ENCODE data around the gene MYCBPAP.
A peak's percentile ranks its signal among the peaks of the same experiment; 100 is the strongest.
"Not testable (repeated sequence)": the region's sequence is repeated elsewhere in the genome, so short reads cannot be mapped to it uniquely, and the experiment has no call there.

MYCBPAP gene

DNA sequence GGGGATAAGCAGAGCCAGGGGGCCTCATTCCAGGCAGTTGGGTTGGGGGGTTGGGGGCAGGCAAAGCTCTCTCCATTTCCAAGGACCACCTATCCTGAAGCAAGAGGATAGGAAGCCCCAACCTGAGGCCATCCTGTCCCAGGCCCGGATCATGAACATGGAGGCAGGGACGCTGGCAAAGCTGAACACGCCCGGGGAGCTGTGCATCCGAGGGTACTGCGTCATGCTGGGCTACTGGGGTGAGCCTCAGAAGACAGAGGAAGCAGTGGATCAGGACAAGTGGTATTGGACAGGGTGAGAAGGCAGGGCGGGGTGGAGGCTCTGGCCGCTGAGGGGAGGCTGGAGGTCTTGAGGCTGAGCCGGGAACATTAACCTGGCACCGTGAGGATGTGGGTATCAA, 36.0 kb upstream of the MYCBPAP start:
- no peak for DNase-seq

DNA sequence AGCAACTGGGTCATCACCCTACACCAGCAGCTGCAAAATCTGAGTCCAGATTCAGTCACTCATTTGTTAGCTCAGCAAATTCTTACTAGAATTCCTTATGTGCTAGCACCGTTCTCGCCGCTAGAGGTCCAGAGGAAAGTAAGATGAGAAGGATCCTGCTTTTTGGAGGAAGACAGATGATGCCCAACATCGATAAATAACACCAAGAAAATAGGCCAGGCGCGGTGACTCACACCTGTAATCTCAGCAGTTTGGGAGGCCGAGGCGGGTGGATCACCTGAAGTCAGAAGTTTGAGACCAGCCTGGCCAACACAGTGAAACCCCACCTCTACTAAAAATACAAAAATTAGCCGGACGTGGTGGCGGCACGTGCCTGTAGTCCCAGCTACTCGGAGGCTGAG, 35.5 kb upstream of the MYCBPAP start:
- not testable (repeated sequence) for DNase-seq

DNA sequence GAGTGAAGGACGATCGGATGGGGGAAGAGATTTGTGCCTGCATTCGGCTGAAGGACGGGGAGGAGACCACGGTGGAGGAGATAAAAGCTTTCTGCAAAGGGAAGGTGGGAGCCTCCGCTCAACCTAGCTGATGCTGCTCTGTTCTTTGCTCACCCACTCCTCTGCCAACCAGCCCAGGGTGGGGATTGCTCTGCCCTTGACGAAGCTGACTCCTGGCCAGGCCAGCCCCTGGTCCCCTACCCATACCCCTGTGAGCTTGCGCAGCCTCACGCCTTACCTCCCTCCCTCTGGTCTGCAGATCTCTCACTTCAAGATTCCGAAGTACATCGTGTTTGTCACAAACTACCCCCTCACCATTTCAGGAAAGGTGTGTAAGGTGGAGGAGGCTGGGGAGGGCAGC, 34.3 kb upstream of the MYCBPAP start:
- DNase-seq: no peak

DNA sequence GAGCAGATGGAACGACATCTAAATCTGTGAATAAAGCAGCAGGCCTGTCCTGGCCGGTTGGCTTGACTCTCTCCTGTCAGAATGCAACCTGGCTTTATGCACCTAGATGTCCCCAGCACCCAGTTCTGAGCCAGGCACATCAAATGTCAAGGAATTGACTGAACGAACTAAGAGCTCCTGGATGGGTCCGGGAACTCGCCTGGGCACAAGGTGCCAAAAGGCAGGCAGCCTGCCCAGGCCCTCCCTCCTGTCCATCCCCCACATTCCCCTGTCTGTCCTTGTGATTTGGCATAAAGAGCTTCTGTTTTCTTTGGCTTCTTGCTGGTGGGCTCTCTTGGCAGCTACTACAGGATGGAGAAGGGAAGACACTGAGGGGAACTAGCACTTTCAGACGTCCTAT, 33.7 kb upstream of the MYCBPAP start:
- DNase-seq: no peak

DNA sequence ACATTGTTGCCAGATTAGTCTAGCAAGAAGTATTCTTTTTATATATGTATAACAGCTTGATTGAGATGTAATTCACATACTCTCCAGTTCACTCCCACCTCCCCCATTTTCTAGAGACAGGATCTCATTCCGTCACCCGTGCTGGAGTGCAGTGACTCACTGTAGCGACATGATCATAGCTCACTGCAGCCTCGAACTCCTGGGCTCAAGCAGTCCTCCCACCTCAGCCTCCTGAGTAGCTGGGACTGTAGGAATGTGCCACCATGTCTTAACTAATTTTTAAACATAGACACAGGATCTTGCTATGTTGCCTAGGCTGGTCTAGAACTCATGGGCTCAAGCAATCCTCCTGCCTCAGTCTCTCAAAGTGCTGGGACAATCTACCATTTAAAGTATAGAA, 32.9 kb upstream of the MYCBPAP start:
- DNase-seq: no peak

DNA sequence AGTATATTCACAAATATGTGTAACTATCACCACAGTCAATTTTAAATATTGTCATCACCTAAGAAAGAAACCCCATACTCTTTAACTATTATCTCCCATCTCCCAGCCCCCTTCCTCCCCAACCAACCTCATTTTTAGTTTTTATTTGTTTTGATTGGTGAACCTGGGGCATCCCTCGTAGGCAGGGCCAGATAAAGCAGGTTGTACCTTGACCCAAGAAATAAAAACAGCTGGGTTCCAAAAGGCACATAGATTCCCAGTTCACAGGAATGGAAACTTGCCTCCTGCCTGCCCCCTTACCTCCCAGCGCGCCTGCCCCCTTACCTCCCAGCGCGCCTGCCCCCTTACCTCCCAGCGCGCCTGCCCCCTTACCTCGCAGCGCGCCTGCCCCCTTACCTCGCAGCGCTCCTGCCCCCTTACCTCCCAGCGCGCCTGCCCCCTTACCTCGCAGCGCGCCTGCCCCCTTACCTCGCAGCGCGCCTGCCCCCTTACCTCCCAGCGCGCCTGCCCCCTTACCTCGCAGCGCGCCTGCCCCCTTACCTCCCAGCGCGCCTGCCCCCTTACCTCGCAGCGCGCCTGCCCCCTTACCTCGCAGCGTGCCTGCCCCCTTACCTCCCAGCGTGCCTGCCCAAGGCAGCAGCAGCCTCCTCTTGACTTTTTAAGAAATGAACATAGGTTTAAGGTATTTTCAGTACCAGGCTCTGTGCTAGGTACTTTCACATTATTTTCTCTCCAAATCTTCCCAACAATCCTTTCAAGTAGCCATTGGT, 32.3 kb upstream of the MYCBPAP start:
- DNase-seq: not testable (repeated sequence)

DNA sequence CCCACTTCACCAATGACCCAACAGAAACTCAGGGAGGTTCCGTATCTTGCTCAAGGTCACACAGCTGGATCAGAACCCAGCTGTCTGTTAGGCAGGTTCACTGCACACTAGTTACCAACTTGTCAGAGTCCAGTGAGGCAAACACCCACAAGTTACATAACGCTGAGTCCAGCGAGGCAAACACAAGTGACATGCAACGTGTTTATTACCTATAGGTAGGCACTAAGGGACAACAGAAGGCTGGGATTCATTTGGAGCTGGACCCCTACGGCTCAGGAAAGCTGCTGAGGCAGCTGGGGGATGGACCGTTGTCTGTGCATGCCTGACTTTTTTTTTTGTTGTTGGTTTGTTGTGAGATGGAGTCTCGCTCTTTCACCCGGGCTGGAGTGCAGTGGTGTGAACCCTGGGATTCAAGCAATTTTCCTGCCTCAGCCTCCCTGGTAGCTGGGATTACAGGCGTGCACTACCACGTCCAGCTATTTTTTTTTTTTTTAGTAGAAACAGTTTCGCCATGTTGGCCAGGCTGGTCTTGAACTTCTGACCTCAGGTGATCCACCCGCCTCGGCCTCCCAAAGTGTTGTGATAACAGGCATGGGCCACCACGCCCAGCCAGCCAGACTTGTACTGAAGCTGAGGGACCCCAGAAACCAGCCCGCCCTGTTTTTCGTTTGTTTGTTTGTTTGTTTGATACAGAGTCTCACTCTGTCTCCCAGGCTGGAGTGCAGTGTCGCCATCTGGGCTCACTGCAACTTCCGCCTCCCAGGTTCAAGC, 31.5 kb upstream of the MYCBPAP start:
- DNase-seq: no peak

DNA sequence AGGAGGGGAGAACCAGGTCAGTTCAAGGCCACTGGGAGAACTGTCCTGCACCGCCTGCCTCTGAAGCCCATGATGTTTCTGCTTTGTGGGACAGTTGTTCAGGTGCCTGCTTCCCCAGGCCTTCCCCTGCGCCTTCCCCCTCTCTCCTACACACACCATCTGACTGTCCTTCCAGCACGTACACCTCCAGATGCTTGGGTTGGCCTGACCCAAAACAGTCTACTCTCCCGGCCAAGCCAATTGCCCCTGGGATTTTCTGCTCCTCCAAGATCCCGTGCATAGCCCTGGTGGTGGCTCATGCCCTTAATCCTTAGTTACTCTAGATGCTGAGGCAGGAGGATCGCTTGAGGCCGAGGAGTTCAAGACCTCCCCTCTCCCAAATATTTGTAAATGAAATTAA, 30.3 kb upstream of the MYCBPAP start:
- DNase-seq: no peak

DNA sequence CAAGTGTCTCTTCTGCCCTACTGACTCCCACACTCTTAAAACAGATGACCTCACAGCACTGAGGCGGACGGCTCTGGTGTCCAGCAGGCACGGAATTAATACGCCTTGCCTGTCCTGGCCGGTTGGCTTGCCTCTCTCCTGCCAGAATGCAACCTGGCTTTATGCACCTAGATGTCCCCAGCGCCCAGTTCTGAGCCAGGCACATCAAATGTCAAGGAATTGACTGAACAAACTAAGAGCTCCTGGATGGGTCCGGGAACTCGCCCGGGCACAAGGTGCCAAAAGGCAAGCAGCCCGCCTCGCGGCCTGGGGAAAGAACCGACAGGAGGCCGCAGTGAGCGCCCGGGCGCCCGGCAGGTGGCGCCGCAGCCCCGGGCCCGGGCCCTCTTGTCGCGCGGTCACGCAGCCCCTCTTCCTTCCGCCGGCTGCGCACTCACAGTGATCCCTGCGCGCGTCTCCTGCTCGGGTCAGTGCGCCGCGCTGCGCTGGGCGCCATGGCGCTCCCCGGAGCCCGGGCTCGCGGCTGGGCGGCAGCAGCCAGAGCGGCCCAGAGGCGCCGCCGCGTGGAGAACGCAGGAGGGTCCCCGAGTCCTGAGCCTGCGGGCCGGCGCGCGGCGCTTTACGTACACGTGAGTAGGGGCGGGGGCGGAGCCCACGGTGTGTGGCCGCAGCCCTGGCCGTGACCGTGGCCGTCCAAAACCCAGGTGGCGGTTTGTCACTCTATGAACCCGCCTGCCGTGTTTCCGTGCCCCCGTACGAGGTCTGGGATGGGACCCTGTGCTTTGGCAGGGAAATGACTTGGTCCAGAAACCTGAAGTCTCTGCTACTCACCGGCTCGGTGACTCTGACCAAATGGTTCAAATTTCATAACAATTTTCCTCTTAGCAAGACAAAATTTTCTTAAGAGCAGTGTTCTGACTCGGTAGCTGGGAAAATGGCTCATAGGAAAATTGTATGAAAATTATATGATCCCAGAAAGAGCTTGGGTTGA, 29.6 kb upstream of the MYCBPAP start, which contains the start of gene RSAD1:
TSS of gene RSAD1 (plus strand) at position 470 of the 991 bp plus-strand sequence. CDS start at position 495, 25 bp downstream.
- peak; percentile 88 to 93 for DNase-seq

DNA sequence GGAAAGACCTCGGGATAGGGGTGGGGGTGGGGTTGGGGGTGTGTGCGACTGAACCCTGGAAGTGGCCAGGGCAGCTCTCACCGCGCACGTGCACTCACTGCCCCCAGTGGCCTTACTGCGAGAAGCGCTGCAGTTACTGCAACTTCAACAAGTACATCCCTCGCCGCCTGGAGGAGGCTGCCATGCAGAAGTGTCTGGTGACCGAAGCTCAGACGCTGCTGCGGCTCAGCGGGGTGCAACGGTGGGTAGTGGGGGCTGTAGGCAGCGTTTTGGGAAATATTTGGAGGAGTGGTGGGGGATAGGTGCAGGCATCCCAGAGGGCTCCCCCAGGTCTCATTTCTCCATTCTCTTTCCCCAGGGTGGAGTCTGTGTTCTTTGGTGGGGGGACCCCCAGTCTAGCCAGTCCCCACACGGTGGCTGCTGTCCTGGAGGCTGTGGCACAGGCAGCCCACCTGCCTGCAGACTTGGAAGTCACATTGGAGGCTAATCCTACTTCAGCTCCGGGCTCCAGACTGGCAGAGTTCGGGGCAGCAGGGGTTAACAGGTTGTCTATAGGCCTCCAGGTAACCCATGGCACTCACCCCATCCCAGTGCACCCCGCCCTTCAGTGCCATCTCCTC, 28.6 kb upstream of the MYCBPAP start:
- peak; percentile 69 to 81 for DNase-seq

DNA sequence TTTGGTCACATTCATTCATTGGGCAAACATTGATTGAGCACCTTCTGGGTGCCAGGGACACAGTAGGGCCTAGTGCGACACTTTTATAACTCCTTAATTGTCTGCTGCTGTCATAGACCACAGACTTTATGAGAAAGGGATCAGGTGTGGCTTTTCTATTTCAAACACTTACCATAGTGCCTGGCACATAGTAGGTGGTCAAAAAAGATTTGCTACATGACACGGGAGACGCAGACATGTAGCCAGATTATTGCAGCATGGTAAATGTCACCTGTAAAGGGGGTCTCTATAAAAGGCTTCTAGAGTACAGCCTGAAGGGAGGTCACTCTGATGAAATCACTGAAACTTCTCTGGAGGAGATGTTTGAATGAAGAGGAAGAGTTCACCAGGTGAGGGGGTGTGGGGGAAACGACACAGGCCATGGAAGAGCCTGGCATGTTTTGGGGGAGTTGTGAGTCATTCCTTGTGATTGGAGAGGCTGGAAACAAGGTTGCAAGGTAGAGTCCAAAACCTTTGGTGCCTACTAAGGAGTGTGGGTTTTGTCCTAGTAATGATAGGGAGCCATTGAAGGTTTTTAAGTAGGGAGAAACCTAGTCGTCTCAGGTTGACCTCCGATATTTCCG, 28.0 kb upstream of the MYCBPAP start:
- DNase-seq: no peak

DNA sequence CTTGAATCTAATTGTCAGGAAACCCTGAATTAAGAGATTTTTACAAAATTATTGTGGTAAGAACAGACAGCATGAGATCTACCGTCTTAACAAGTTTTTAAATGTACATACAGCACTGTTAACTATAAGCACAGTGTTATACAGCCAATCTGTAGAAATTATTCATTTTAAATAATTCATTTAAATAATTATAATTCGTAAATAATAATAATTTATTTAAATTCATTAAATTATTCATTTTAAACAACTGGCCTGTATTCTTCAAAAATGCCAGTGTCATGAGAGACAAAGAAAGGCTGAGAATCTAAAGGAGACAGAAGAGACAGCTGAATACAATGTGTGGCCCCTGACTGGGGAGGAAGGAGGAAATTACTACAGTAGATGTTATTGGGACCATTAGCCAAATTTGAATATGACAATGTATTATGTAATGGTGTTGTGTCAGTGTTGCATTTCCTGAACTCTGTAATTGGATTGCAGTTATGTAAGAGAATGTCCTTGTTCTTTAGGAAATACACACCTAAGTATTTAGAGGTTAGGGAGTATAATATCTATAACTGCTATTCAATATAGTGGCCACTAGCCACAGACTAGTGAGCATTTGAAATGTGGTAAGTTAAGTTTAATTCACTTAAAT, 27.3 kb upstream of the MYCBPAP start:
- no peak for DNase-seq

DNA sequence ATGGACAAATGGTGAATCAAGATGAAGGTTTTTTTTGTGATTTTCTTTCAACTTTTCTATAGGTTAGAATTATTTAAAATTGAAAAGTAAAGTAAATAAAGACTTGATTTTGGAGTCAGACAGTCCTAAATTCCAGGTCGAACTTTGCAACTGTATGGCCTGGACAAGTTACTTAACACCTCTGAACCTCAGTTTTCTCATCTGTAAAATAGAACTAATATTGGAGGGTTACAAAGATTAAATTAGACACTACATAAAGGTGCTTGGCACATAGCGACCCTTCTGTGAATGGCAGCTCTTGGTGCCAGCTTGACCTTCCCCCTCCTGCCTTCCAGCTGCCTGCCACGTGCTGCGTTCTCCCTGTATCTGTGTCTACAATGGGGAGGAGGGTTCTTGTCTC, 26.6 kb upstream of the MYCBPAP start:
- DNase-seq: no peak

DNA sequence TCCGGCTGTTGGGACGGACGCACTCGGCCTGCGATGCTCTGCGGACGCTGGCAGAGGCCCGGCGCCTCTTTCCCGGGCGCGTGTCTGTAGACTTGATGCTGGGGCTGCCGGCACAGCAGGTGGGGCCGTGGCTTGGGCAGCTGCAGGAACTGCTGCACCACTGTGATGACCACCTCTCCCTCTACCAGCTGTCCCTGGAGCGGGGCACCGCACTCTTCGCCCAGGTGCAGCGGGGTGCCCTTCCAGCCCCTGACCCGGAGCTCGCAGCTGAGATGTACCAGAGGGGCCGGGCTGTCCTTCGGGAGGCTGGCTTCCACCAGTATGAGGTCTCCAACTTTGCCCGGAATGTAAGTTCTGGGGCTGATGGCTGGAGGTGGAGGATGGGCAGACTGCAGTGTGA, 26.1 kb upstream of the MYCBPAP start:
- DNase-seq: no peak

DNA sequence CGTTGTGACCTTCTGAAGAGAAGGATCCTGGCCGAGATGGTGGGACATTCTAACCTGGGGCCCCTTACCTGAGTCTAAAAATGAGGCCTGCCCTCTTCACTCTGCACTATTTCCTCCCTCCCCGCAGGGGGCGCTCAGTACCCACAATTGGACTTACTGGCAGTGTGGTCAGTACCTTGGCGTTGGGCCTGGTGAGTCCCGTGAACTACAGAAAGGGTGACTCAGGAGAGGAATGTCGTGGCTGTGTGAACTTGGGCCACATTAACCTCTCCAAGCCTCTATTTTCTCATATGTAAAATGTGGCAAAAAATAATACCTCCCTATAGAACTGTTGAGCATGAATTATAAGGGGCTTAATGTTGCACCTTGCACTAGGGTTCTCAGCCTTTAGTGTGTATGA, 25.7 kb upstream of the MYCBPAP start:
- DNase-seq: peak; percentile 68 to 75

DNA sequence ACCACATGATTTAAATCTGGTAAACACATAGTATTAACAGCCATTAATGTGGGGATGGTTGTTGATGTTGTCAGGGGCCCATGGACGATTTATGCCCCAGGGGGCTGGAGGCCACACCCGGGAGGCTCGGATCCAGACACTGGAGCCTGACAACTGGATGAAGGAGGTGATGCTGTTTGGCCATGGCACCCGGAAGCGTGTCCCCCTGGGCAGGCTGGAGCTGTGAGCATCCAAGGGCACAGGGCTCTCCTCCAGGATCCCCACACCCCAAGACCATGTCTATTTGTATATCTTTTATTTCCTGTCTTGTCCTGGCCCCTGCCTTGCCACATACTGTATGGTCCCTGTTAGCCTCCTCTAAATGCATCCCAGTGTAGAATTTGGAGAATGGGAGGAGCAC, 25.0 kb upstream of the MYCBPAP start:
- DNase-seq: no peak

DNA sequence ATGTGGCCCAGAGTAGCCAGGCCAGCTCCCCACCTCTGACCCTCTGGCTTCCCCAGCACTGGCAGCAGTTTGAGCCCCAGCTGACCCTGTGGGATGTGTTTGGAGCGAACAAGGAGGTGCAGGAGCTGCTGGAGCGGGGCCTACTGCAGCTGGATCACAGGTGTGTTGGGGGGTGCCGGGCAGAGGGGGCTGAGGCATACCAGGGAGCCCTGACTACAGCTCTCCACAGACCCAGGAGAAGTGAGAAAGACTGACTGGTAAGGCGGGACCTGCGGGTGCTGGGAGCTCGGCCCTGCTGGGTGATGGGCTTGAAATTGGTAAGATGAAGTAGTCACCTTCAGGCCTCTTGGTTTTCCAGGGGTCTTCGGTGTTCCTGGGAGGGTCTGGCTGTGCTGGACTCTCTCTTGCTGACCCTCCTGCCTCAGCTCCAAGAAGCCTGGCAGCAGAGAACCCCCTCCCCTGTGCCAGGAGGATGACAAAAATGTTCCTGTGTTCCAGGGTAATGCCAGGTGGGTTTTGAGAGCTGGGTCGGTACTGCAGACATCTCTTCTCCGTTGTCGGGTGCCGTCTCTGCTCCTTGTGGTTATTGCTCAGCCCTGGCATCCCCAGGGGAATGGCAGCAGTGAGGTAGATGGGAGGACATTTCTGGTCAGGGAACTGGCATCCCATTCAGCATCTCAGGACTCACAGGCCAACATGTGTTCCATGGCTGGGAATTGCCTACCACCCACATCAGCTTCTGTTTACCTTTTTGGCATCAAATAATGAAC, 23.7 kb upstream of the MYCBPAP start:
- no peak for DNase-seq

DNA sequence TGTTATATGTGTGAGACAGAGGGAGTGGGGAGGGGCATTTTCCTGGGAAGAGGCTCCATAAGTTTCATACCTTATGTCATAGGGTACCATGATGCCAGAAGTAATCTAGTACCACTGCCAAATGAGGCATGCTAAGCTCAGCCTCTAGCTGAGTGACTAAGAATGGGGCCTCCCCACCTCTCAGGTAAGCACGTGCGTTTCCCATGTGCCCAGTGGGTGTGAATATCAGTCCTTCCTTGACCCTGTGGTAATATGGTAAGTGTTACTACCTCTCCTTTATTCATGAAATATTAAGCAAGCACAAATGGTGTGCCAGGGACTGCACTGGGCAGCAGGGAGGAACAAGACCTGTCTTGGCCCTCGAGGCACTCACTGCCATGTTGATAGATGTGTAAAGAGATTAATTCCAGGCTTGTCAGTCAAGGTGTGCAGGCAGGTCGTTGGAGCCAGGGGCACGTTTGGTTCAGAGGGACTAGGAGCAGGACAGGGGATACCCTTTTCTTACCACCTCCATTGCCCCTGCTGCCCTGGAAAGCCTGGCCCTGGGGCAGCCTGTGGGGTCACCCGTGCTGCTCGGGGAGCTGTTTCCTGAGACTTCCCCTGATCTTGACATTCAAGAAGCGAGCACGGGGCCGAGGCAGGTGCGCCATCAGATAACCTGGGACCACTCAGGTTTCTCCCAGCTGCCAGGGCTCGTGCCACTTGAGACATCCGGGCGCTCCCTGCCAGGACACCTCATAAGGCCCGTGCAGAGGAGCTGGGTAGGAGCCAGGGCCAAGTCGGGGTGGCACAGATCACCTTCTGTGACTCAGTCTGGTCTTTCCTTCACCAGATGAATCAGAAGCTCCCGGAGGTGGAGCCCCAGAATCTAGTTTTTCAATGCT, 20.8 kb upstream of the MYCBPAP start:
- no peak for DNase-seq

DNA sequence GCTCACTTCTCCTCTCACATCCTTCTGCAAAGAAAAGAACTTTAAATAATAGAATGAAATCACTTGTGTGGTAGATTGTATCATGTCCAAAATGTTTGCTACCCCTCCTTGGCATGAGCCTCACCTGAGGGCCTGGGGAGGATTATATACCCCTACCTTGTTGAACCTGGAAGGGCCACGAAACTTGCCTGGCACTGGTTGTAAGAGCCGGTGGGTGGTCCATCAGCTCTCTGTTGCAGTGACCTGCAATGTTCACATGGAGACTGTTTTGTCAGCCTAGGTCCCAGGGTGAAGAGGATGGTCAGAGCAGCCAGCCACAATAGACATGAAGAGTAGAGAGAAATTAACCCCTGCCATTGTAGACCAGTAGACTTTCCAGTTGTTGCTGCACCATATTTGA, 19.4 kb upstream of the MYCBPAP start:
- no peak for DNase-seq

DNA sequence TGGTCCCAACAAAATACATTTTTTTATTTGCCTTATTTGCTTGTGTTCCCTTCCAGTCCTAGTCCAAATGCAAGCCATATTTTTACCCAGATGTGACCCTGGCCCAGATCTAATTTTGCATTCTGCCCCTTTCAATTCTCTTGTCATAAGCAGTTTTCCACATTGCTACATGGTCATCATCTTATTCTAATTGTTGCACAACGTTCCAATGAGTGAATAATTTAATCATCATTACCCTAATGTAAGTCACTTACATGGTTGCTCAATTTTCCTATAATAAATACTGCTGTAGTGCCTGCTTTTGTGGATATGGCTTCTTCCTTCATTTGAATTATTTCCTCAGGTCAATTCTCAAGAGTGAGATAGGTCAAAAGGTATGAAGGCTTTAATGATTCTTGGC, 16.7 kb upstream of the MYCBPAP start:
- DNase-seq: no peak
